A549 (cell line): ENCODE results near the gene ZNF382. TPM values are rescaled to one million over a fixed set of nuclear protein-coding genes. Genes with fewer than 3 reads are reported as not detected.

ENCODE experiments used
- ATAC-seq, 2 experiments: fragments of 200-7000 bp in 1 of 2; fragments of >200 bp in 1 of 2; cut with Nextera tagmentation in 1 of 2; cut with Tn5 transposase in 1 of 2; 3 replicates each; pipeline versions ENCODE4 v1.8.0 to v1.9.1; 2018 to 2020; ENCODE audit warnings: mild to moderate bottlenecking in 1 of 2, moderate library complexity in 1 of 2
- CTCF ChIA-PET: fragments of 300-600 bp; sonication (Branson Sonifier 250); formaldehyde crosslinking; extraction: SDS; loops from one replicate; lab custom pipeline; 2021; ENCODE audit warnings: antibody characterized with exemption, inconsistent platforms; lab: Yijun Ruan, JAX
- POLR2A ChIA-PET: fragments of 350-600 bp; formaldehyde crosslinking; extraction: SDS; loops from one replicate; lab custom pipeline; 2021; ENCODE audit warnings: antibody characterized with exemption, inconsistent platforms; lab: Yijun Ruan, JAX
- DNase-seq, 2 experiments: peaks; one replicate each; pipeline versions ENCODE4 v3.0.0 to v3.0.0-alpha.2; 2011 to 2016; ENCODE audit warnings: low read depth in 1 of 2, low spot score in 1 of 2
- FAIRE-seq: peaks from 2 replicates; lab custom pipeline; 2011; peaks lifted over from hg19 to GRCh38; lab: Jason Lieb, UNC
- H3K27ac ChIP-seq, 2 experiments: fragments of >200 bp; sonication (Bioruptor Twin); formaldehyde crosslinking; 3 replicates each; pipeline ENCODE4 v1.5.1; 2016 to 2017
- H3K4me1 ChIP-seq: fragments of >200 bp; sonication (Bioruptor Twin); formaldehyde crosslinking; 3 replicates; pipeline ENCODE4 v1.6.1; 2016
- H3K4me2 ChIP-seq: fragments of >200 bp; sonication (Bioruptor Twin); formaldehyde crosslinking; 3 replicates; pipeline ENCODE4 v1.6.1; 2016
- H3K4me3 ChIP-seq: fragments of >200 bp; sonication (Bioruptor Twin); formaldehyde crosslinking; 3 replicates; pipeline ENCODE4 v1.5.1; 2016
- H3K9me3 ChIP-seq: fragments of >200 bp; sonication (Bioruptor Twin); formaldehyde crosslinking; 3 replicates; pipeline ENCODE4 v1.6.1; 2016
- CBX2 ChIP-seq: fragments of 200-600 bp; sonication (generic); IDR thresholded peaks from 2 replicates; pipeline ENCODE4 v1.6.1; 2016; ENCODE audit warnings: low read depth, mild to moderate bottlenecking, borderline replicate concordance
- EHMT2 ChIP-seq: fragments of 200-600 bp; sonication (generic); IDR thresholded peaks from 2 replicates; pipeline ENCODE4 v1.6.1; 2016; ENCODE audit warnings: antibody characterized with exemption, low read depth, mild to moderate bottlenecking, moderate library complexity
- EP300 ChIP-seq, 2 experiments: fragments of >200 bp; sonication (Bioruptor Twin); formaldehyde crosslinking; IDR thresholded peaks; 2 replicates in 1 of 2; 3 replicates in 1 of 2; pipeline ENCODE4 v1.6.1; 2016 to 2017
- FOSB ChIP-seq: fragments of 250-450 bp; sonication (Bioruptor Pico); IDR thresholded peaks from 2 replicates; pipeline ENCODE4 v1.5.0; 2020; ENCODE audit warnings: mild to moderate bottlenecking, moderate library complexity
- FOXS1 ChIP-seq: fragments of 250-450 bp; sonication (Bioruptor Pico); IDR thresholded peaks from 2 replicates; pipeline ENCODE4 v1.5.0; 2020; ENCODE audit warnings: mild to moderate bottlenecking, moderate library complexity
- HOXA7 ChIP-seq: fragments of 250-450 bp; sonication (Bioruptor Pico); IDR thresholded peaks from 2 replicates; pipeline ENCODE4 v1.5.0; 2020; ENCODE audit warnings: mild to moderate bottlenecking, moderate library complexity
- MAFK ChIP-seq: fragments of 450-650 bp; IDR thresholded peaks from 2 replicates; pipeline ENCODE4 v1.6.1; 2014; ENCODE audit not compliant: partially characterized antibody
- MAZ ChIP-seq: fragments of 150-350 bp; IDR thresholded peaks from 2 replicates; pipeline ENCODE4 v1.6.1; 2014; ENCODE audit warnings: antibody characterized with exemption, low read depth, low read length, borderline replicate concordance
- POLR2A ChIP-seq: IDR thresholded peaks from 2 replicates; pipeline ENCODE4 v1.6.1; 2012; ENCODE audit warnings: mild to moderate bottlenecking, low read length
- RAD21 ChIP-seq, 2 experiments: fragments of >200 bp in 1 of 2; sonication (Bioruptor Twin) in 1 of 2; formaldehyde crosslinking in 1 of 2; IDR thresholded peaks in 1 of 2; conservative IDR thresholded peaks in 1 of 2; 2 replicates in 1 of 2; 3 replicates in 1 of 2; pipeline ENCODE4 v1.6.1; 2012 to 2018; ENCODE audit warnings: inconsistent platforms in 1 of 2
- ZNF302 ChIP-seq: fragments of 250-450 bp; sonication (Bioruptor Pico); IDR thresholded peaks from 2 replicates; pipeline ENCODE4 v1.9.0; 2021; ENCODE audit warnings: inconsistent platforms, mild to moderate bottlenecking, moderate library complexity
- WGBS: methylation state at CpG from one replicate; pipeline ENCODE4 v1.1.6; 2017; ENCODE audit errors: missing lambda C conversion rate; 5-methylcytosine and 5-hydroxymethylcytosine counted together
- polyA plus RNA-seq, 4 experiments: library from polyadenylated mRNA; depleted of rRNA in 3 of 4; stranded (reverse); fragments of >200 nt; fragmentation: RNase III in 1 of 4; extraction: RNeasy Plus Mini Kit Qiagen cat#74134 plus additional on column Dnase treatment in 1 of 4; gene quantifications; 2 replicates in 3 of 4; 3 replicates in 1 of 4; pipeline ENCODE4 v1.2.3, GENCODE V29; 2011 to 2017
- TF ChIP-seq, protein P1 (sequence below): fragments of 150-350 bp; IDR thresholded peaks from 2 replicates; pipeline ENCODE4 v1.6.1; 2014; ENCODE audit warnings: low read depth, mild to moderate bottlenecking, low read length
- TF ChIP-seq, protein P2 (sequence below): fragments of 200-600 bp; sonication (generic); IDR thresholded peaks from 2 replicates; pipeline ENCODE4 v1.6.1; 2016; ENCODE audit warnings: antibody characterized with exemption, mild to moderate bottlenecking, moderate library complexity
- TF ChIP-seq, protein P3 (sequence below): IDR thresholded peaks from 2 replicates; pipeline ENCODE4 v1.6.1; 2012; ENCODE audit warnings: low read depth, borderline replicate concordance

Gene ZNF382
- polyA plus RNA-seq, 2 of the 4 experiments (the other 2 are of a cell fraction) = 0.08 to 0.30 TPM

DNA sequence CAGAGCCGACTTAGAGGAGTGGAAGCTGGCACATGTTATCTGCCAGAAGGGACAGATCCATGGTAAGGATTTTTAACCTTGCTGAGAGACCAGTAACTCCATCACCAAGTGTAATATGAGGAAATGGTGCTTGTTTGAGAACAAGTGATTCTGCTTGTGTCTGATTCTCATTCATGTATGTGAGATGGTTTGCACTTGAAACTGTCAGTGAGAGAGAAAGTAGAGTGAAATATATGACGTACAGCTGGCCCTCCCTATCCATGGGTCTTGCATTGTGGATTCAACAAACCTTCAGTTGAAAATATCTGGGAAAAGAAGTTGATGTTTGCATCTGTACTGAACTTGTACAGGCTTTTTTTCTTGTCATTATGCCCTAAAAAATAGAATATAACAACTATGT lies 63.5 kb downstream of the ZNF382 start:
- FAIRE-seq = peak; percentile 86
- H3K4me1 ChIP-seq = no peaks in the 10 kb centered on the region
- TF ChIP-seq, protein P1, sequence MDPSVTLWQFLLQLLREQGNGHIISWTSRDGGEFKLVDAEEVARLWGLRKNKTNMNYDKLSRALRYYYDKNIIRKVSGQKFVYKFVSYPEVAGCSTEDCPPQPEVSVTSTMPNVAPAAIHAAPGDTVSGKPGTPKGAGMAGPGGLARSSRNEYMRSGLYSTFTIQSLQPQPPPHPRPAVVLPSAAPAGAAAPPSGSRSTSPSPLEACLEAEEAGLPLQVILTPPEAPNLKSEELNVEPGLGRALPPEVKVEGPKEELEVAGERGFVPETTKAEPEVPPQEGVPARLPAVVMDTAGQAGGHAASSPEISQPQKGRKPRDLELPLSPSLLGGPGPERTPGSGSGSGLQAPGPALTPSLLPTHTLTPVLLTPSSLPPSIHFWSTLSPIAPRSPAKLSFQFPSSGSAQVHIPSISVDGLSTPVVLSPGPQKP = no peak
- no peak for TF ChIP-seq ZNF302 (CRISPR knock-in tag)
- TF ChIP-seq MAFK = no peak
- TF ChIP-seq EP300 (IDR thresholded peaks at IDR 0.05) = no peak
- TF ChIP-seq, protein P2, sequence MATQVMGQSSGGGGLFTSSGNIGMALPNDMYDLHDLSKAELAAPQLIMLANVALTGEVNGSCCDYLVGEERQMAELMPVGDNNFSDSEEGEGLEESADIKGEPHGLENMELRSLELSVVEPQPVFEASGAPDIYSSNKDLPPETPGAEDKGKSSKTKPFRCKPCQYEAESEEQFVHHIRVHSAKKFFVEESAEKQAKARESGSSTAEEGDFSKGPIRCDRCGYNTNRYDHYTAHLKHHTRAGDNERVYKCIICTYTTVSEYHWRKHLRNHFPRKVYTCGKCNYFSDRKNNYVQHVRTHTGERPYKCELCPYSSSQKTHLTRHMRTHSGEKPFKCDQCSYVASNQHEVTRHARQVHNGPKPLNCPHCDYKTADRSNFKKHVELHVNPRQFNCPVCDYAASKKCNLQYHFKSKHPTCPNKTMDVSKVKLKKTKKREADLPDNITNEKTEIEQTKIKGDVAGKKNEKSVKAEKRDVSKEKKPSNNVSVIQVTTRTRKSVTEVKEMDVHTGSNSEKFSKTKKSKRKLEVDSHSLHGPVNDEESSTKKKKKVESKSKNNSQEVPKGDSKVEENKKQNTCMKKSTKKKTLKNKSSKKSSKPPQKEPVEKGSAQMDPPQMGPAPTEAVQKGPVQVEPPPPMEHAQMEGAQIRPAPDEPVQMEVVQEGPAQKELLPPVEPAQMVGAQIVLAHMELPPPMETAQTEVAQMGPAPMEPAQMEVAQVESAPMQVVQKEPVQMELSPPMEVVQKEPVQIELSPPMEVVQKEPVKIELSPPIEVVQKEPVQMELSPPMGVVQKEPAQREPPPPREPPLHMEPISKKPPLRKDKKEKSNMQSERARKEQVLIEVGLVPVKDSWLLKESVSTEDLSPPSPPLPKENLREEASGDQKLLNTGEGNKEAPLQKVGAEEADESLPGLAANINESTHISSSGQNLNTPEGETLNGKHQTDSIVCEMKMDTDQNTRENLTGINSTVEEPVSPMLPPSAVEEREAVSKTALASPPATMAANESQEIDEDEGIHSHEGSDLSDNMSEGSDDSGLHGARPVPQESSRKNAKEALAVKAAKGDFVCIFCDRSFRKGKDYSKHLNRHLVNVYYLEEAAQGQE = no peak
- TF ChIP-seq, protein P3, sequence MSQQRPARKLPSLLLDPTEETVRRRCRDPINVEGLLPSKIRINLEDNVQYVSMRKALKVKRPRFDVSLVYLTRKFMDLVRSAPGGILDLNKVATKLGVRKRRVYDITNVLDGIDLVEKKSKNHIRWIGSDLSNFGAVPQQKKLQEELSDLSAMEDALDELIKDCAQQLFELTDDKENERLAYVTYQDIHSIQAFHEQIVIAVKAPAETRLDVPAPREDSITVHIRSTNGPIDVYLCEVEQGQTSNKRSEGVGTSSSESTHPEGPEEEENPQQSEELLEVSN = no peak
- WGBS = 74% methylated on average over 2 of the region's 2 CpGs
- H3K9me3 ChIP-seq = peaks cover 83% of the 10 kb centered on the region
- POLR2A ChIA-PET = no interaction called here
- DNase-seq = no peak
- H3K4me3 ChIP-seq = no peak overlapping the region
- ATAC-seq = no peak
- H3K27ac ChIP-seq = no peak overlapping the region
- CTCF ChIA-PET = interaction anchor here (1.0 kb wide), 1 partner anchor 17 kb away, joined by 3 read pairs; no protein-coding TSS in a partner anchor
- no peak overlapping the region for H3K4me2 ChIP-seq

DNA sequence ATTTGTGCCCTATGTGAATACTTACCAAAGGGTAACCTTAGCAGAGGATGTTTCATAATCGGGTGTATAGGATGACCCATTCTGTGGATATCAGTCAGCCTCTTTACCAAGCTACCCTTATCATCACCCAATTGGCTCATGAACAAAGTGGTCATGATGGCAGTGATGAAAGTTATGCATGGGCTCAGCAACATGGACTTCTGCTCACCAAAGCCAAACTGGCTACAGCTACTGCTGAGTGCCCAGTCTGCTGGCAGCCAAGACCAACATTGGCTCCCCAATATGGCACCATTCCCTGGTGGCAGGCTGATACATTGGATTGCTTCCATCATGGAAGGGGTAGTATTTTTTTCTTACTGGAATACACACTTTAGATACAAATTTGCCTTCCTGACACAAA lies 67.3 kb downstream of the ZNF382 start:
- ATAC-seq (no peak), DNase-seq (no peak), FAIRE-seq (no peak)
- Histone ChIP-seq H3K4me1 (no peaks in the 10 kb centered on the region), H3K27ac (no peak overlapping the region), H3K4me2 (no peak overlapping the region), H3K4me3 (no peak overlapping the region), H3K9me3 (peaks cover 89% of the 10 kb centered on the region)
- TF ChIP-seq HOXA7 = no peak
- TF ChIP-seq FOSB (CRISPR knock-in tag) = no peak
- no peak for TF ChIP-seq EHMT2
- TF ChIP-seq CBX2 = no peak
- TF ChIP-seq POLR2A = no peak
- no peak for TF ChIP-seq MAZ
- TF ChIP-seq, protein P3 = no peak
- TF ChIP-seq FOXS1 (CRISPR knock-in tag) = no peak
- WGBS = 94% methylated on average over 1 of the region's 1 CpG
- POLR2A ChIA-PET = no interaction called here
- CTCF ChIA-PET = interaction anchor here (0.6 to 1.0 kb wide), 2 partner anchors 9 to 13 kb away, joined by 3 read pairs; no protein-coding TSS in a partner anchor

DNA sequence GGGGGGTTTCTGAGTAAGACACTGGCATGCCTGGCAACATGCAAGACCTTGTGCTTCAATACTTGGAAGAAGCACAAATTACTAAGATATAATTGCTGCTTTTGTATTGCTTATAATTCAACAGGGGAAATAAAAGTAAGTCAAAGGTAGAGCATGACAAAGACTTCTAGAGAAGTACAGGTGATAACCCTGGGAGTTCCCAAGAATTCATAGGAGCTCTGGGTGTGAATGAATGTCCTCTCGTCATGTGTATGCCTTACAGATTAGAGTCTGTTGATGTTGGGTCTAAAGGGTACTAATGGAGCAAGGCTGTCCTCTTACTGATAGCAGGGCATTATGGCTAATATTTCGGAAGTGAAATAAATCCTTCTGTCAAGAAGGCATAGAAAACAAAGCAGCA lies 69.1 kb downstream of the ZNF382 start:
- DNase-seq = no peak
- POLR2A ChIA-PET = no interaction called here
- H3K4me1 ChIP-seq = no peaks in the 10 kb centered on the region
- H3K9me3 ChIP-seq = peaks cover 92% of the 10 kb centered on the region
- H3K4me2 ChIP-seq = no peak overlapping the region
- 84% methylated on average over 2 of the region's 2 CpGs for WGBS
- no peak for FAIRE-seq
- TF ChIP-seq RAD21 (conservative IDR thresholded peaks at IDR 0.05 in 1 of 2, IDR thresholded peaks at IDR 0.05 in 1 of 2) = no peak
- H3K4me3 ChIP-seq = no peak overlapping the region
- no peak for ATAC-seq
- H3K27ac ChIP-seq = no peak overlapping the region
- CTCF ChIA-PET = interaction anchor here (1.4 kb wide), 1 partner anchor 547 kb away, joined by 3 read pairs; no protein-coding TSS in a partner anchor
